ENCODE measurements around the gene MYOF. TPM values are rescaled to one million over a fixed set of nuclear protein-coding genes. Genes with fewer than 3 reads are reported as not detected.

MYOF gene
- total RNA-seq, 5 donors from 2014 or later (not counting 1 experiment from before 2014, with no cell fraction given) = 0.65 to 1.1 (median 0.86) TPM

DNA sequence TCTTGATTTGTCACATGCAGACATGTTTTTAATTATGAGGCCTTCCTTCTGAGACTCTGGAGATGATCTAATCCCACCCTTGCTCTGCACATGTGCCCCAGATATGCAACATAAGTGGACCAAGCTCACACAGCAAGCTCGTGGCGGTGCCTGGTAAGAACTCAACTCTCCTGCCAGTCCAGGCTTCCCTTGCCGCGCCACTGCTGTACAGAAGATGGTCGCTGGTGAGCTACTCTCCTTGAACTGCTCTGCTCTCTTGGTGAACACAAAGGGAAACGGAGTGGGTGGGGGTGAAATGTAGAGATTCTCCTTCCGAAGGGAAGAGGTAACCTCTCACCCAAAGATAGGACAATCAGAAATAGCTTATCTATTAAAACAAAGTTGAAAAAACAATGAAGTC lies 25.7 kb downstream of the MYOF start:
- POLR2A ChIA-PET = no interaction called here
- no peak overlapping the region for H3K27ac Mint-ChIP-seq
- H3K27ac ChIP-seq (ENCODE audit: low read length) = no peak overlapping the region
- H3K4me1 Mint-ChIP-seq = peaks cover 7 to 15% (median 10%) of the 10 kb centered on the region in 3 donors
- H3K36me3 ChIP-seq (ENCODE audit: control insufficient read depth in 2 of 2, extremely low read depth in 1 of 2, insufficient read depth in 1 of 2, low read length in 1 of 2) = no peaks in the 10 kb centered on the region
- H3K9me3 ChIP-seq = no peaks in the 10 kb centered on the region
- no CpG with 5 or more reads among the region's 7 CpGs for WGBS (ENCODE audit: insufficient coverage)
- H3K27me3 Mint-ChIP-seq = no peaks in the 10 kb centered on the region
- no peak for DNase-seq
- no peak overlapping the region for H3K4me3 Mint-ChIP-seq
- no peaks in the 10 kb centered on the region for H3K9me3 Mint-ChIP-seq
- CTCF ChIA-PET = no interaction called here
- peaks cover 0 to 3% of the 10 kb centered on the region in 2 experiments for H3K27me3 ChIP-seq (replicated peaks in 1 of 2; ENCODE audit: control insufficient read depth in 2 of 2, extremely low read depth in 1 of 2, insufficient read depth in 2 of 2, low read length in 1 of 2)
- peaks cover 0 to 2% of the 10 kb centered on the region in 2 experiments for H3K4me1 ChIP-seq (ENCODE audit: control insufficient read depth in 1 of 2, extremely low read depth in 1 of 2, insufficient read depth in 2 of 2, low read length in 2 of 2)
- ATAC-seq (replicated peaks in 1 of 4) = no peak
- H3K4me3 ChIP-seq (ENCODE audit: control insufficient read depth in 1 of 2, extremely low read depth in 1 of 2, low read length in 1 of 2) = no peak overlapping the region
- H3K36me3 Mint-ChIP-seq = no peaks in the 10 kb centered on the region

DNA sequence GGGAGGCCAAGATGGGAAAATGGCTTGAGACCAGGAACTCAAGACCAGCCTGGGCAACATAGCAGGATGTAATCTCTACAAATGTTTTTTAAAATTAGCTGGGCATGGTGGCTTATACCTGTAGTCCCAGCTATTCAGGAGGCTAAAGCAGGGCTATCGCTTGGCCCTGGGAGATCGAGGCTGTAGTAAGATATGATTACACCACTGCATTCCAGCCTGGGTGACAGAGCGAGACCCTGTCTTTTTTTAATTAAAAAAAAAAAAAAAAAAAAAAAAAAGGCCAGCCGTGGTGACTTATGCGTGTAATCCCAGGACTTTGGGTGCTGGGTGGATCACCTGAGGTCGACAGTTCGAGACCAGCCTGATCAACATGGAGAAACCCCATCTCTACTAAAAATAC lies 27.4 kb downstream of the MYOF start:
- Mint-ChIP-seq H3K4me1 (peaks cover 10 to 13% (median 10%) of the 10 kb centered on the region in 3 donors), H3K4me3 (no peak overlapping the region), H3K27ac (no peak overlapping the region), H3K36me3 (no peaks in the 10 kb centered on the region), H3K27me3 (no peaks in the 10 kb centered on the region), H3K9me3 (no peaks in the 10 kb centered on the region)
- ATAC-seq (replicated peaks in 1 of 4) (no peak), DNase-seq (no peak)
- H3K27me3 ChIP-seq (replicated peaks in 1 of 2; ENCODE audit: control insufficient read depth in 2 of 2, extremely low read depth in 1 of 2, insufficient read depth in 2 of 2, low read length in 1 of 2) = peaks cover 0 to 3% of the 10 kb centered on the region in 2 experiments
- no peak overlapping the region for H3K27ac ChIP-seq (ENCODE audit: low read length)
- H3K36me3 ChIP-seq (ENCODE audit: control insufficient read depth in 2 of 2, extremely low read depth in 1 of 2, insufficient read depth in 1 of 2, low read length in 1 of 2) = no peaks in the 10 kb centered on the region
- no peaks in the 10 kb centered on the region for H3K9me3 ChIP-seq
- H3K4me3 ChIP-seq (ENCODE audit: control insufficient read depth in 1 of 2, extremely low read depth in 1 of 2, low read length in 1 of 2) = no peak overlapping the region
- POLR2A ChIA-PET = interaction anchor here in 1 of 2 donors (0.7 kb wide), 1 partner anchor 10 kb away, joined by 3 read pairs; no protein-coding TSS in a partner anchor
- no CpG with 5 or more reads among the region's 7 CpGs for WGBS (ENCODE audit: insufficient coverage)
- CTCF ChIA-PET = no interaction called here
- H3K4me1 ChIP-seq (ENCODE audit: control insufficient read depth in 1 of 2, extremely low read depth in 1 of 2, insufficient read depth in 2 of 2, low read length in 2 of 2) = peaks cover 0 to 2% of the 10 kb centered on the region in 2 experiments

DNA sequence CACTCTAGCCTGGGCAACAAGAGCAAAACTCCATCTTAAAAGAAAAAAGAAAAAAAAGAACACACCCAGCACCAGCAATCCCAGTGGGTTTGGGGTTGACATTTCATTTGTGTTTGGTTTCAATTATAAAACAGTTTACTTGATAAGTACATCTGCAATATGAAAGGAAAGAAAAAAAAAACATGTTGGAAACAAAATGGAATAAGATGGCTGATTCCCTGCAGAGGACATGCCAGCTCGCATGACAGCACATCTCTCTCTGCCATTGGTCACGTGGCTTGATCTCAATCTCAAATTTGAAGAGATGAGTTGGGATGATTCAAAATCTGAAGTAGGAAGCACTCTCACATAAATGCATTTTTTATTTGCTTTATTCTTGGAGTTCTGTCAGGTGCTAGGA lies 28.0 kb downstream of the MYOF start:
- ChIA-PET CTCF (no interaction called here), POLR2A (no interaction called here)
- Histone ChIP-seq H3K4me3 (ENCODE audit: control insufficient read depth in 1 of 2, extremely low read depth in 1 of 2, low read length in 1 of 2) (no peak overlapping the region), H3K9me3 (no peaks in the 10 kb centered on the region), H3K27me3 (replicated peaks in 1 of 2; ENCODE audit: control insufficient read depth in 2 of 2, extremely low read depth in 1 of 2, insufficient read depth in 2 of 2, low read length in 1 of 2) (peaks cover 0 to 3% of the 10 kb centered on the region in 2 experiments), H3K27ac (ENCODE audit: low read length) (no peak overlapping the region), H3K36me3 (ENCODE audit: control insufficient read depth in 2 of 2, extremely low read depth in 1 of 2, insufficient read depth in 1 of 2, low read length in 1 of 2) (no peaks in the 10 kb centered on the region), H3K4me1 (ENCODE audit: control insufficient read depth in 1 of 2, extremely low read depth in 1 of 2, insufficient read depth in 2 of 2, low read length in 2 of 2) (peaks cover 0 to 2% of the 10 kb centered on the region in 2 experiments)
- H3K4me1 Mint-ChIP-seq = peaks cover 10 to 13% (median 10%) of the 10 kb centered on the region in 3 donors
- H3K27me3 Mint-ChIP-seq = no peaks in the 10 kb centered on the region
- no peaks in the 10 kb centered on the region for H3K9me3 Mint-ChIP-seq
- DNase-seq = no peak
- WGBS (ENCODE audit: insufficient coverage) = 100% methylated on average over 1 of the region's 2 CpGs
- H3K27ac Mint-ChIP-seq = no peak overlapping the region
- no peak overlapping the region for H3K4me3 Mint-ChIP-seq
- ATAC-seq (replicated peaks in 1 of 4) = no peak
- no peaks in the 10 kb centered on the region for H3K36me3 Mint-ChIP-seq

DNA sequence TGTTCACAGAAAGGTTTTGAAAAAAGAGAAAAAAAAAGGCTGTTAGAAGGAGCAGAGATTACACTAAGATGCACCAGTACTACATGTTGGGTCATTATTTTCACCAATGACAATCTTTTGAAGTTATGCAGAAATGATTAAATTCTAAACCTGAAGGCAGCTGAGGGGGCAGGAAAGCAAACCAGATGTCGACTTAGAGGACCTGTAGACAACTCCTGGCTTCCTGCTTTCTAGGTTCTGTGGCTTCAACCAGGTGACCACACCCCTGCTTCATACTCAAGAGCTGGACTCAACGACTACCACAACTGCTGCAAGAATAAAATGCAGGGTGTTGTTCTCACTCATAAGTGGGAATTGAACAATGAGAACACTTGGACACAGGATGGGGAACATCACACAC lies 30.0 kb downstream of the MYOF start:
- ATAC-seq (replicated peaks in 1 of 4) (no peak), DNase-seq (no peak)
- H3K27me3 ChIP-seq (replicated peaks in 1 of 2; ENCODE audit: control insufficient read depth in 2 of 2, extremely low read depth in 1 of 2, insufficient read depth in 2 of 2, low read length in 1 of 2) = peaks cover 0 to 3% of the 10 kb centered on the region in 2 experiments
- Mint-ChIP-seq H3K36me3 (no peaks in the 10 kb centered on the region), H3K27ac (no peak overlapping the region), H3K4me1 (peaks cover 10 to 13% (median 10%) of the 10 kb centered on the region in 3 donors), H3K9me3 (no peaks in the 10 kb centered on the region), H3K27me3 (no peaks in the 10 kb centered on the region), H3K4me3 (no peak overlapping the region)
- ChIA-PET CTCF (no interaction called here), POLR2A (no interaction called here)
- no peak overlapping the region for H3K4me3 ChIP-seq (ENCODE audit: control insufficient read depth in 1 of 2, extremely low read depth in 1 of 2, low read length in 1 of 2)
- no CpG with 5 or more reads among the region's 2 CpGs for WGBS (ENCODE audit: insufficient coverage)
- no peak overlapping the region for H3K27ac ChIP-seq (ENCODE audit: low read length)
- no peaks in the 10 kb centered on the region for H3K9me3 ChIP-seq
- peaks cover 0 to 2% of the 10 kb centered on the region in 2 experiments for H3K4me1 ChIP-seq (ENCODE audit: control insufficient read depth in 1 of 2, extremely low read depth in 1 of 2, insufficient read depth in 2 of 2, low read length in 2 of 2)
- no peaks in the 10 kb centered on the region for H3K36me3 ChIP-seq (ENCODE audit: control insufficient read depth in 2 of 2, extremely low read depth in 1 of 2, insufficient read depth in 1 of 2, low read length in 1 of 2)

DNA sequence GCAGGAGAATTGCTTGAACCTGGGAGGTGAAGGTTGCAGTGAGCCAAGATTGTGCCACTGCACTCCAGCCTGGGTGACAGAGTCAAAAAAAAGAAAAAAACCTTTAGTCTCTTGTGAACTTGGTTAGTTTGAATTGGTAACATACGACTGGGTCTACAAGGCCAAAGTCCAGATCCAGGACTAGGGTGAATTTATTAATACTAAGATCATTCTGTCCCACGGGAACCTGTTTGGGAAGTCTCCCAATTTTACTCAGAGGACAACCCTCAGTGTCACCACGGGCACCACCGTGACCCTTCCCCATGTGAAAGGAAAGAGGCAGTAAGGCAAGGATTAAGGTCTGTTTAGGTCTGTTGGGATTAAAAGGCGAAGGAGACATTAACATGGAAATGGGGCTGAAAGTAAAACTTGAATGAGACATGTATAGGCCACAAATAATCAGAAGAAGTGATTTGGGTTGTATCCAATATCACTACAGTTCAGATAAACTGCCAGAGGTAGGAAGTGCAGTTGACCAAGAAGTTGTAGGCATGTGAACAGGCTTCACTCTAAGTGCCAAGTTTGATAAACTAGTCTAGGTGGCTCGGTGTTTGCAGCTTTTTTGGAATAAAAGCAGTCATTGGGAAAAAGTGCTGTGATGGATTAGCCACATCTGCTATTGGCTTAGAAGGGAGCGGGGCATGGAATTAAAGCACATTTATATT lies 30.7 kb downstream of the MYOF start:
- Mint-ChIP-seq H3K27me3 (no peaks in the 10 kb centered on the region), H3K36me3 (no peaks in the 10 kb centered on the region), H3K27ac (no peak overlapping the region), H3K4me3 (no peak overlapping the region), H3K9me3 (no peaks in the 10 kb centered on the region), H3K4me1 (peaks cover 10 to 13% (median 10%) of the 10 kb centered on the region in 3 donors)
- H3K4me1 ChIP-seq (ENCODE audit: control insufficient read depth in 1 of 2, extremely low read depth in 1 of 2, insufficient read depth in 2 of 2, low read length in 2 of 2) = peaks cover 0 to 2% of the 10 kb centered on the region in 2 experiments
- no peaks in the 10 kb centered on the region for H3K9me3 ChIP-seq
- H3K36me3 ChIP-seq (ENCODE audit: control insufficient read depth in 2 of 2, extremely low read depth in 1 of 2, insufficient read depth in 1 of 2, low read length in 1 of 2) = no peaks in the 10 kb centered on the region
- no peak overlapping the region for H3K27ac ChIP-seq (ENCODE audit: low read length)
- no peak for DNase-seq
- WGBS (ENCODE audit: insufficient coverage) = 40% methylated on average over 2 of the region's 7 CpGs
- H3K27me3 ChIP-seq (replicated peaks in 1 of 2; ENCODE audit: control insufficient read depth in 2 of 2, extremely low read depth in 1 of 2, insufficient read depth in 2 of 2, low read length in 1 of 2) = peaks cover 0 to 3% of the 10 kb centered on the region in 2 experiments
- ATAC-seq (replicated peaks in 1 of 4) = no peak
- CTCF ChIA-PET = no interaction called here
- no peak overlapping the region for H3K4me3 ChIP-seq (ENCODE audit: control insufficient read depth in 1 of 2, extremely low read depth in 1 of 2, low read length in 1 of 2)
- POLR2A ChIA-PET = no interaction called here

DNA sequence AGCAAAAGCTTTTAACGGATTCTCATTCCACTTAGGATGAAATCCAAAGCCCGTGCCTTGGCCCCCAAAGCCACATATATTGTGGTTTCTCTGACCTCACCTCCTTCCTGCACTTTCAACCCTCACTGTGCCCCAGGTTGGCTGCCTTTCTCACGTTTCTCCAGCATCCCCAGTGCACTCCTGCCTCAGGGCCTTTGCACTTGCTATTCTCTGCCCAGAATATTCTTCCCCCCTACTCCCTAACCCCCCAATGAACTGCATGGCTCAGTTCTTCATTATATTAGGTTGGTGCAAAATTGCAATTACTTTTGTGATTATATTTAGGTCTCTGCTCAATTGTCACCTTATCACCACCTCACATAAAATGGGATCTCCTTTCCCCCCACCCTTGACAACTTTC lies 34.2 kb downstream of the MYOF start:
- ChIA-PET POLR2A (no interaction called here), CTCF (no interaction called here)
- 34% methylated on average over 3 of the region's 3 CpGs for WGBS (ENCODE audit: insufficient coverage)

More for the DNA sequence above, 34.2 kb downstream of the MYOF start:
- no peaks in the 10 kb centered on the region for H3K9me3 Mint-ChIP-seq
- Histone ChIP-seq H3K36me3 (ENCODE audit: control insufficient read depth in 2 of 2, extremely low read depth in 1 of 2, insufficient read depth in 1 of 2, low read length in 1 of 2) (no peaks in the 10 kb centered on the region), H3K4me3 (ENCODE audit: control insufficient read depth in 1 of 2, extremely low read depth in 1 of 2, low read length in 1 of 2) (no peak overlapping the region), H3K27me3 (replicated peaks in 1 of 2; ENCODE audit: control insufficient read depth in 2 of 2, extremely low read depth in 1 of 2, insufficient read depth in 2 of 2, low read length in 1 of 2) (no peaks in the 10 kb centered on the region), H3K27ac (ENCODE audit: low read length) (no peak overlapping the region), H3K9me3 (no peaks in the 10 kb centered on the region), H3K4me1 (ENCODE audit: control insufficient read depth in 1 of 2, extremely low read depth in 1 of 2, insufficient read depth in 2 of 2, low read length in 2 of 2) (peaks cover 0 to 2% of the 10 kb centered on the region in 2 experiments)
- peaks cover 10 to 13% (median 10%) of the 10 kb centered on the region in 3 donors for H3K4me1 Mint-ChIP-seq
- DNase-seq (no peak), ATAC-seq (replicated peaks in 1 of 4) (no peak)
- no peaks in the 10 kb centered on the region for H3K36me3 Mint-ChIP-seq
- no peak overlapping the region for H3K4me3 Mint-ChIP-seq
- peaks cover 0 to 2% of the 10 kb centered on the region in 2 donors for H3K27me3 Mint-ChIP-seq
- H3K27ac Mint-ChIP-seq = no peak overlapping the region
